Measurements from ENCODE around the gene GPATCH11.

GPATCH11 gene

DNA sequence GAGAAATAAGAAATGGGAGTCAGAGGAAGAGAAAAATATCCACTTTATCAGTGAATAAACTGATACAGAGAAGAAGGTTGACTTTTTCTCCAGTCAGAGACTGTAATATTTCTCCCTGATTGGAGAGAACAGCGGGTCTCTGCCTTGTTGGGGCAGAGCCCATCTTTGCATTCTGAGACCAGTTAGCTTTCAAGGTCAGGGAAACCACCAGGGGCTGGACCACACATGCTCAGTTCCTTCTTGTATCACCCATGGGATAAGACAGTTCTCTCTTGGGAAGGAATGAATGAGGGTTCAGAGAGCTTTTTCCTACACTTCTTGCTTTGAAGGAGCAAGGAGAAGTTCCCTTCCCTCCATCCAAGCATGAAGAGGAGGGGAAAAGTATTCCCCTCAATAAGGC, 12.2 kb downstream of the GPATCH11 start:
- Histone ChIP-seq H2AFZ (ENCODE audit: low read depth, low read length) (no peak overlapping the region), H3K4me2 (ENCODE audit: insufficient read depth, low read length) (no peak overlapping the region), H3K27me3 (ENCODE audit: insufficient read depth, low read length, poor library complexity) (no peaks in the 10 kb centered on the region), H3K9me3 (ENCODE audit: insufficient read depth, low read length, severe bottlenecking) (no peaks in the 10 kb centered on the region), H3K36me3 (ENCODE audit: insufficient read depth, low read length) (peaks cover 75% of the 10 kb centered on the region), H3K4me1 (ENCODE audit: insufficient read depth, low read length) (no peaks in the 10 kb centered on the region), H3K79me2 (ENCODE audit: insufficient read depth, low read length) (no peaks in the 10 kb centered on the region), H4K20me1 (ENCODE audit: insufficient read depth, low read length) (no peaks in the 10 kb centered on the region), H3K27ac (ENCODE audit: low read length) (no peak overlapping the region), H3K4me3 (ENCODE audit: low read depth in 1 of 2, low read length in 2 of 2) (no peak overlapping the region), H3K9ac (ENCODE audit: low read depth, low read length) (no peak overlapping the region)
- DNase-seq (no peak), ATAC-seq (ENCODE audit: insufficient read depth, low read depth) (no peak)
- TF ChIP-seq, protein P1, sequence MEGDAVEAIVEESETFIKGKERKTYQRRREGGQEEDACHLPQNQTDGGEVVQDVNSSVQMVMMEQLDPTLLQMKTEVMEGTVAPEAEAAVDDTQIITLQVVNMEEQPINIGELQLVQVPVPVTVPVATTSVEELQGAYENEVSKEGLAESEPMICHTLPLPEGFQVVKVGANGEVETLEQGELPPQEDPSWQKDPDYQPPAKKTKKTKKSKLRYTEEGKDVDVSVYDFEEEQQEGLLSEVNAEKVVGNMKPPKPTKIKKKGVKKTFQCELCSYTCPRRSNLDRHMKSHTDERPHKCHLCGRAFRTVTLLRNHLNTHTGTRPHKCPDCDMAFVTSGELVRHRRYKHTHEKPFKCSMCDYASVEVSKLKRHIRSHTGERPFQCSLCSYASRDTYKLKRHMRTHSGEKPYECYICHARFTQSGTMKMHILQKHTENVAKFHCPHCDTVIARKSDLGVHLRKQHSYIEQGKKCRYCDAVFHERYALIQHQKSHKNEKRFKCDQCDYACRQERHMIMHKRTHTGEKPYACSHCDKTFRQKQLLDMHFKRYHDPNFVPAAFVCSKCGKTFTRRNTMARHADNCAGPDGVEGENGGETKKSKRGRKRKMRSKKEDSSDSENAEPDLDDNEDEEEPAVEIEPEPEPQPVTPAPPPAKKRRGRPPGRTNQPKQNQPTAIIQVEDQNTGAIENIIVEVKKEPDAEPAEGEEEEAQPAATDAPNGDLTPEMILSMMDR (IDR thresholded peaks at IDR 0.05; ENCODE audit: borderline replicate concordance, extremely low read depth, low read length, poor library complexity, severe bottlenecking) = no peak
- no peak for TF ChIP-seq EZH2 (IDR thresholded peaks at IDR 0.05; ENCODE audit: borderline replicate concordance, low read depth, low read length, severe bottlenecking)

DNA sequence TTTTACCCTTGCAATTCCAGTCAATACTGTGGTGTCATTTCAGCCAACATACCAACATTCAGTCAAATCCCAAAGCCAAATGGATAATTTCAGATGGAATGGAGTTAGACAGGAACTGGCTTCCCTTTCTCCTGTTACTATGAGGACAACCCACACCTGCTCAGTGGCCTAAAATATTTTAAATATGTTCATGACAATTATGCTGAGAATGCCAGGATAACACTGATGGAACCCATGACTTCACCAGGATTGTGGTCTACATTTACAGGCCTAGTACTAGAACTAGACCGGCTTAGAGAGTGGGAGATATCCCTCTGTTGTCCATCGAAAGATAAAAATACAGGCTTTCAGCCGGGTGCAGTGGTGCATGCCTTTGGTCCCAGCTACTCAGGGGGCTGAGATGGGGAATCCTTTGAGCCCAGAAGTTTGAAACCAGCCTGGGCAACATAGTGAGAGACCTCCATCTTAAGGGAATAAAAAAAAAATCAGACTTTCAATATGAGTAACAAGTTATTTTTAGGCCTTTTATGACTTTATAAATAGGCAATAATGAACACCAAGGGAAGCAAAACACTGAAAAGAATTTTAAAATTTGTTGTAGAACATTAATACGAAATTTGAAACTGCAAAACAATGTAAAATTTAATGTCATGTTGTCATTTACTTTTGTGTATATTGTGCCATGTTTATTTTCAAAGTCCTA, 14.2 kb downstream of the GPATCH11 start:
- ATAC-seq (ENCODE audit: insufficient read depth, low read depth) = no peak
- no peak overlapping the region for H3K9ac ChIP-seq (ENCODE audit: low read depth, low read length)
- no peak overlapping the region for H3K4me3 ChIP-seq (ENCODE audit: low read depth in 1 of 2, low read length in 2 of 2)
- no peak overlapping the region for H2AFZ ChIP-seq (ENCODE audit: low read depth, low read length)
- H3K27me3 ChIP-seq (ENCODE audit: insufficient read depth, low read length, poor library complexity) = no peaks in the 10 kb centered on the region
- no peaks in the 10 kb centered on the region for H3K9me3 ChIP-seq (ENCODE audit: insufficient read depth, low read length, severe bottlenecking)
- TF ChIP-seq, protein P1 (IDR thresholded peaks at IDR 0.05; ENCODE audit: borderline replicate concordance, extremely low read depth, low read length, poor library complexity, severe bottlenecking) = no peak
- no peak for TF ChIP-seq EZH2 (IDR thresholded peaks at IDR 0.05; ENCODE audit: borderline replicate concordance, low read depth, low read length, severe bottlenecking)
- H3K4me1 ChIP-seq (ENCODE audit: insufficient read depth, low read length) = no peaks in the 10 kb centered on the region
- no peaks in the 10 kb centered on the region for H4K20me1 ChIP-seq (ENCODE audit: insufficient read depth, low read length)
- no peak overlapping the region for H3K4me2 ChIP-seq (ENCODE audit: insufficient read depth, low read length)
- H3K36me3 ChIP-seq (ENCODE audit: insufficient read depth, low read length) = peaks cover 77% of the 10 kb centered on the region
- H3K27ac ChIP-seq (ENCODE audit: low read length) = no peak overlapping the region
- no peaks in the 10 kb centered on the region for H3K79me2 ChIP-seq (ENCODE audit: insufficient read depth, low read length)
- no peak for DNase-seq

DNA sequence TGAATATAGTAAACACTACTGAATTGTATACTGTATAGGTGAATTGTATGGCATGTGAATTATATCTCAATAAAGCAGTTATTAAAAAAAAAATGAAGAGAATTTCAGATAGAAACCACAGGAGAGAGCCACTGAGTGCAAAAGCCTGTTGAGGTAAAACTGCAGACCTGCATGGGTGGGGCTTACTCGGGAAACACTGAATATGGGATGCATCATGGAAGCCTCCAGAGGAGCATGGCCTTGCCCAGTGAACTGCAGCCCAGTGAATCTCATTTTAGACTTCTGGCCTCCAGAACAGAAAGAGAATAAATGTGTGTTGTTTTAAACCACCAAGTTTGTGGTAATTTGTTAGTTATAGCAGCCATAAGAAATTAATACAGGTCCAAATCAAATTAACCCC, 15.7 kb downstream of the GPATCH11 start:
- TF ChIP-seq, protein P1 (IDR thresholded peaks at IDR 0.05; ENCODE audit: borderline replicate concordance, extremely low read depth, low read length, poor library complexity, severe bottlenecking) = no peak
- no peak for TF ChIP-seq EZH2 (IDR thresholded peaks at IDR 0.05; ENCODE audit: borderline replicate concordance, low read depth, low read length, severe bottlenecking)
- Histone ChIP-seq H3K9ac (ENCODE audit: low read depth, low read length) (no peak overlapping the region), H3K79me2 (ENCODE audit: insufficient read depth, low read length) (no peaks in the 10 kb centered on the region), H3K9me3 (ENCODE audit: insufficient read depth, low read length, severe bottlenecking) (no peaks in the 10 kb centered on the region), H3K36me3 (ENCODE audit: insufficient read depth, low read length) (peaks cover 74% of the 10 kb centered on the region), H2AFZ (ENCODE audit: low read depth, low read length) (no peak overlapping the region), H3K4me3 (ENCODE audit: low read depth in 1 of 2, low read length in 2 of 2) (no peak overlapping the region), H4K20me1 (ENCODE audit: insufficient read depth, low read length) (no peaks in the 10 kb centered on the region), H3K27ac (ENCODE audit: low read length) (no peak overlapping the region), H3K4me1 (ENCODE audit: insufficient read depth, low read length) (no peaks in the 10 kb centered on the region), H3K27me3 (ENCODE audit: insufficient read depth, low read length, poor library complexity) (no peaks in the 10 kb centered on the region), H3K4me2 (ENCODE audit: insufficient read depth, low read length) (no peak overlapping the region)
- DNase-seq (no peak), ATAC-seq (ENCODE audit: insufficient read depth, low read depth) (no peak)
